Left ventricle myocardium inferior (tissue), 1 donor: Measurements from ENCODE around the gene IL9. TPM values are rescaled to one million over a fixed set of nuclear protein-coding genes. Genes with fewer than 3 reads are reported as not detected.

ENCODE experiments used
- DNase-seq: peaks from one replicate; pipeline ENCODE4 v3.0.0-alpha.2; 2020
- H3K27ac ChIP-seq: fragments of 200-600 bp; replicated peaks from 2 replicates; pipeline ENCODE4 v1.8.0; 2021
- H3K27me3 ChIP-seq: fragments of 200-600 bp; 2 replicates; pipeline ENCODE4 v1.8.0; 2021; ENCODE audit warnings: low read depth
- H3K36me3 ChIP-seq: fragments of 200-600 bp; 2 replicates; pipeline ENCODE4 v1.8.0; 2021
- H3K4me1 ChIP-seq: fragments of 200-600 bp; 2 replicates; pipeline ENCODE4 v1.8.0; 2021
- H3K4me3 ChIP-seq: fragments of 200-600 bp; 2 replicates; pipeline ENCODE4 v1.8.0; 2021; ENCODE audit warnings: mild to moderate bottlenecking, moderate library complexity
- H3K9me3 ChIP-seq: fragments of 200-600 bp; replicated peaks from 2 replicates; pipeline ENCODE4 v1.8.0; 2021
- intact Hi-C: fragments of 100-400 bp; cut with micrococcal nuclease; formaldehyde crosslinking; loops from one replicate; pipeline ENCODE4 v1.11.0; 2022
- total RNA-seq: library from RNA; stranded (reverse); fragmentation: NEBNext Ultra II Directional; extraction: Animal tissue kit (Norgen Biotek cat#: 25700); gene quantifications from one replicate; pipeline ENCODE4 v1.2.1, GENCODE V29; 2021
- TF ChIP-seq, protein P1 (sequence below): fragments of 200-600 bp; IDR thresholded peaks from 2 replicates; pipeline ENCODE4 v1.8.0; 2021; ENCODE audit warnings: antibody characterized with exemption, mild to moderate bottlenecking, borderline replicate concordance
- donor health status: DM: no; HTN: yes; CAD: no; lungs with severe emphysema.

The IL9 gene
- total RNA-seq, 1 donor from 2014 or later: not detected

DNA sequence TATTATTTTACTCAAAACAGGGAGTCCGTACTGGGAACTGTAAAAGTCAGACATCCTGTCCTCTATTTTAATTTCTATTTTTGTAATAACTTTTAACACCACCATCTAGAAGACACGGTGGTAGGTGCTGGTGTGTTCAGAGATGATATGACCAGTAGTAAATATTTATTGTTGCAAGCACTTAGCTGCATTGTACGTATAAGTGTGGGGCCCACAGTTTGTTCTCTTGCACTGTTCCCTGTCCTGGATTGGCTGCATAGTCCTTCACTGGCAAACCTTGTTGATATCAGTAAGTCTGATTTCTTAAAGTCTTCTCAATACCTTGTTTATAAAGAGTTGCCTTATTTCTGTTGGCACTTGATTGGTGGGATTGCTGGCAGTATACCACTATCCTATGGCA is 24.6 kb upstream of the IL9 start:
- Histone ChIP-seq H3K27me3 (peaks cover 73% of the 10 kb centered on the region), H3K4me3 (no peak overlapping the region), H3K9me3 (no peaks in the 10 kb centered on the region), H3K4me1 (no peaks in the 10 kb centered on the region), H3K36me3 (no peaks in the 10 kb centered on the region), H3K27ac (no peak overlapping the region)
- TF ChIP-seq, protein P1, sequence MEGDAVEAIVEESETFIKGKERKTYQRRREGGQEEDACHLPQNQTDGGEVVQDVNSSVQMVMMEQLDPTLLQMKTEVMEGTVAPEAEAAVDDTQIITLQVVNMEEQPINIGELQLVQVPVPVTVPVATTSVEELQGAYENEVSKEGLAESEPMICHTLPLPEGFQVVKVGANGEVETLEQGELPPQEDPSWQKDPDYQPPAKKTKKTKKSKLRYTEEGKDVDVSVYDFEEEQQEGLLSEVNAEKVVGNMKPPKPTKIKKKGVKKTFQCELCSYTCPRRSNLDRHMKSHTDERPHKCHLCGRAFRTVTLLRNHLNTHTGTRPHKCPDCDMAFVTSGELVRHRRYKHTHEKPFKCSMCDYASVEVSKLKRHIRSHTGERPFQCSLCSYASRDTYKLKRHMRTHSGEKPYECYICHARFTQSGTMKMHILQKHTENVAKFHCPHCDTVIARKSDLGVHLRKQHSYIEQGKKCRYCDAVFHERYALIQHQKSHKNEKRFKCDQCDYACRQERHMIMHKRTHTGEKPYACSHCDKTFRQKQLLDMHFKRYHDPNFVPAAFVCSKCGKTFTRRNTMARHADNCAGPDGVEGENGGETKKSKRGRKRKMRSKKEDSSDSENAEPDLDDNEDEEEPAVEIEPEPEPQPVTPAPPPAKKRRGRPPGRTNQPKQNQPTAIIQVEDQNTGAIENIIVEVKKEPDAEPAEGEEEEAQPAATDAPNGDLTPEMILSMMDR: no peak
- intact Hi-C loops: no loop called here
- no peak for DNase-seq

DNA sequence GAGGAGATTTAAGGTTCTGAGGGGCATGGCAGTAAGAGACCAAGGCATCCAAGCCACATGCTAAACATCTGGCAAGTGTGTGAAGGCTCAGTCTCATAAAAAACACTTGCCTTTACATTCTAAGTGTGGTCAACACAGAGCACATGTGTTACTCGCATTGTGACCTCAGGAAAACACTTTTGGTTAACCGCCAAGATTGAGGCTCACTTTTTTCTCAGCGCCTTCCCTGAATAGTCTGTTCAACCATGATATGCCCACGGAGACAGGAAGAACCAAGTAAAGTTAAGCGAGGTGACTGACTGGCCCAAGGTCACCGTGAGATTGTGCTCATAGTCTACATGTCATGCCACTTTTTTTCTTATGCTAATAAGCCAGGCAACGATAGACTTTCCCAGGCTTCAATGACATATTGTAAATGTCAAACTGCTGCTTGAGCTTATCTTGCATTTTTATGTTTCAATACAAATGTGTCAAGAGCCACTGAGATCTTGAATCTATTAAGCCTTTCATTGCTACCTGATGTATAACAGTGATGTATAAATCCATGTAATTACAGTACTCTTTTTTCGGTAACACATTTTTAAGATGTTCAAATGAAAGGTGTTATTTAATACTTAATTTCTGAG is 21.1 kb upstream of the IL9 start:
- Histone ChIP-seq H3K27ac (no peak overlapping the region), H3K36me3 (no peaks in the 10 kb centered on the region), H3K27me3 (peaks cover 72% of the 10 kb centered on the region), H3K4me3 (no peak overlapping the region), H3K4me1 (no peaks in the 10 kb centered on the region), H3K9me3 (no peaks in the 10 kb centered on the region)
- intact Hi-C loops: no loop called here
- DNase-seq: no peak
- TF ChIP-seq, protein P1: no peak

GRCh38 chr5:135915466-135916001 is 19.9 kb upstream of the IL9 start:
- Histone ChIP-seq H3K4me3 (no peak overlapping the region), H3K9me3 (no peaks in the 10 kb centered on the region), H3K4me1 (no peaks in the 10 kb centered on the region), H3K27me3 (peaks cover 72% of the 10 kb centered on the region), H3K27ac (no peak overlapping the region), H3K36me3 (no peaks in the 10 kb centered on the region)
- intact Hi-C loops: no loop called here
- no peak for DNase-seq
- TF ChIP-seq, protein P1: no peak

GRCh38 chr5:135913713-135914626 is 18.3 kb upstream of the IL9 start:
- TF ChIP-seq, protein P1: no peak
- Histone ChIP-seq H3K9me3 (no peaks in the 10 kb centered on the region), H3K4me1 (no peaks in the 10 kb centered on the region), H3K27ac (no peak overlapping the region), H3K36me3 (no peaks in the 10 kb centered on the region), H3K4me3 (no peak overlapping the region), H3K27me3 (peaks cover 79% of the 10 kb centered on the region)
- intact Hi-C loops: no loop called here
- DNase-seq: no peak

- Histone ChIP-seq H3K9me3 (no peaks in the 10 kb centered on the region), H3K27me3 (peaks cover 95% of the 10 kb centered on the region), H3K27ac (no peak overlapping the region), H3K4me1 (no peaks in the 10 kb centered on the region), H3K36me3 (no peaks in the 10 kb centered on the region), H3K4me3 (no peak overlapping the region)
- TF ChIP-seq, protein P1: no peak
- DNase-seq: no peak
- intact Hi-C loops: no loop called here
These were observed 9.5 kb upstream of the IL9 start for GRCh38 chr5:135905144-135905543.
